GM23338 (cell line): ENCODE data around the gene MELK. TPM values are rescaled to one million over a fixed set of nuclear protein-coding genes. Genes with fewer than 3 reads are reported as not detected.

ENCODE experiments used
- ATAC-seq: fragments of 200-7000 bp; cut with Tn5 transposase; 3 replicates; pipeline ENCODE4 v1.9.1; 2020
- DNase-seq: peaks from one replicate; pipeline ENCODE4 v3.0.0-alpha.2; 2015; ENCODE audit warnings: low spot score
- H2AFZ ChIP-seq: fragments of 200-600 bp; sonication (generic); 2 replicates; pipeline ENCODE4 v1.8.0; 2016; ENCODE audit warnings: antibody characterized with exemption, mild to moderate bottlenecking, moderate library complexity
- H3F3A ChIP-seq: fragments of 200-600 bp; sonication (generic); replicated peaks from 2 replicates; pipeline ENCODE4 v1.8.0; 2017; ENCODE audit warnings: antibody characterized with exemption, mixed run types, low read depth
- H3K27ac ChIP-seq: fragments of 200-600 bp; sonication (generic); 2 replicates; pipeline ENCODE4 v1.6.1; 2016; ENCODE audit warnings: low read depth
- H3K27me3 ChIP-seq: fragments of 200-600 bp; sonication (generic); 2 replicates; pipeline ENCODE4 v1.8.0; 2016; ENCODE audit warnings: mild to moderate bottlenecking, mixed run types, moderate library complexity; ENCODE audit not compliant: insufficient read depth
- H3K36me3 ChIP-seq: fragments of 200-600 bp; sonication (generic); 2 replicates; pipeline ENCODE4 v1.8.0; 2016; ENCODE audit warnings: mild to moderate bottlenecking; ENCODE audit not compliant: insufficient read depth
- H3K4me1 ChIP-seq: fragments of 200-600 bp; sonication (generic); 2 replicates; pipeline ENCODE4 v1.8.0; 2016; ENCODE audit warnings: mild to moderate bottlenecking, moderate library complexity; ENCODE audit not compliant: insufficient read depth
- H3K4me2 ChIP-seq: fragments of 200-600 bp; sonication (generic); 2 replicates; pipeline ENCODE4 v1.7.1; 2017; ENCODE audit warnings: mixed run types
- H3K4me3 ChIP-seq: fragments of 200-600 bp; sonication (generic); 2 replicates; pipeline ENCODE4 v1.6.1; 2016; ENCODE audit warnings: mixed run types
- H3K79me2 ChIP-seq: fragments of 200-600 bp; sonication (generic); replicated peaks from 2 replicates; pipeline ENCODE4 v1.8.0; 2017; ENCODE audit warnings: mild to moderate bottlenecking; ENCODE audit not compliant: insufficient read depth
- H3K9me2 ChIP-seq: fragments of 200-600 bp; sonication (generic); 2 replicates; pipeline ENCODE4 v1.8.0; 2017; ENCODE audit not compliant: insufficient read depth
- H4K20me1 ChIP-seq: fragments of 200-600 bp; sonication (generic); replicated peaks from 2 replicates; pipeline ENCODE4 v1.8.0; 2017; ENCODE audit warnings: mild to moderate bottlenecking; ENCODE audit not compliant: insufficient read depth
- H3K27ac Mint-ChIP-seq: 2 replicates; pipeline ENCODE4 v1.8.0; 2020; ENCODE audit warnings: inconsistent platforms, mild to moderate bottlenecking, moderate library complexity, mixed read lengths
- H3K27me3 Mint-ChIP-seq: 3 replicates; pipeline ENCODE4 v1.8.0; 2022; ENCODE audit warnings: low read depth, mild to moderate bottlenecking, moderate library complexity, mixed read lengths, inconsistent platforms; ENCODE audit not compliant: insufficient read depth, poor library complexity
- H3K36me3 Mint-ChIP-seq: 3 replicates; pipeline ENCODE4 v1.8.0; 2021; ENCODE audit warnings: low read depth, mild to moderate bottlenecking, inconsistent platforms, moderate library complexity, mixed read lengths
- H3K4me1 Mint-ChIP-seq: 3 replicates; pipeline ENCODE4 v1.8.0; 2020; ENCODE audit warnings: mild to moderate bottlenecking, inconsistent platforms, mixed read lengths
- H3K4me3 Mint-ChIP-seq: 3 replicates; pipeline ENCODE4 v1.8.0; 2021; ENCODE audit warnings: moderate library complexity, mild to moderate bottlenecking, inconsistent platforms, mixed read lengths
- H3K9me3 Mint-ChIP-seq: 3 replicates; pipeline ENCODE4 v1.8.0; 2020; ENCODE audit warnings: moderate library complexity, mild to moderate bottlenecking, inconsistent platforms, mixed read lengths
- CREB1 ChIP-seq: fragments of 250-450 bp; sonication (Bioruptor Pico); IDR thresholded peaks from 2 replicates; pipeline ENCODE4 v1.5.0; 2020; ENCODE audit warnings: low read depth, mild to moderate bottlenecking, moderate library complexity
- ETS1 ChIP-seq: IDR thresholded peaks from 2 replicates; pipeline ENCODE4 v1.6.1; 2016; ENCODE audit warnings: antibody characterized with exemption
- EZH2 ChIP-seq: fragments of 200-600 bp; sonication (generic); IDR thresholded peaks from one replicate; pipeline ENCODE4 v1.8.0; 2017; ENCODE audit warnings: antibody characterized with exemption, mild to moderate bottlenecking, low read depth; ENCODE audit not compliant: unreplicated experiment
- EZH2phosphoT487 ChIP-seq: fragments of 200-600 bp; sonication (generic); IDR thresholded peaks from one replicate; pipeline ENCODE4 v1.8.1; 2018; ENCODE audit warnings: antibody characterized with exemption; ENCODE audit not compliant: unreplicated experiment
- JUNB ChIP-seq: IDR thresholded peaks from one replicate; pipeline ENCODE4 v1.6.1; 2016; ENCODE audit warnings: antibody characterized with exemption; ENCODE audit not compliant: unreplicated experiment
- STAT1 ChIP-seq: IDR thresholded peaks from one replicate; pipeline ENCODE4 v1.6.1; 2016; ENCODE audit warnings: antibody characterized with exemption; ENCODE audit not compliant: unreplicated experiment
- ZNF114 ChIP-seq: fragments of 250-450 bp; sonication (Bioruptor Pico); IDR thresholded peaks from 2 replicates; pipeline ENCODE4 v1.5.0; 2020; ENCODE audit warnings: mild to moderate bottlenecking, moderate library complexity
- ZNF331 ChIP-seq: fragments of 250-450 bp; sonication (Bioruptor Pico); IDR thresholded peaks from 2 replicates; pipeline ENCODE4 v1.5.0; 2020; ENCODE audit warnings: low read depth, mild to moderate bottlenecking, moderate library complexity
- ZNF462 ChIP-seq: fragments of 250-450 bp; sonication (Bioruptor Pico); IDR thresholded peaks from 2 replicates; pipeline ENCODE4 v1.5.0; 2020; ENCODE audit warnings: mild to moderate bottlenecking, moderate library complexity
- polyA plus RNA-seq: library from polyadenylated mRNA; unstranded; fragments of >200 nt; fragmentation: Nextera tagmentation; extraction: Ambion mirVana; gene quantifications from 2 replicates; pipeline ENCODE4 v1.2.1, GENCODE V29; 2016
- total RNA-seq: library from RNA; depleted of rRNA; stranded (reverse); fragments of >200 nt; shearing (Covaris generic); gene quantifications from 2 replicates; pipeline ENCODE4 v1.2.3, GENCODE V29; 2014

MELK gene
- total and polyA plus RNA-seq, 2 experiments from 2014 or later = 37.2 to 55.7 TPM

- H3K27me3 Mint-ChIP-seq = no peaks in the 10 kb centered on the region
- no peaks in the 10 kb centered on the region for H3K4me1 ChIP-seq
- no peaks in the 10 kb centered on the region for H3K79me2 ChIP-seq
- H3K27ac ChIP-seq = no peak overlapping the region
- no peaks in the 10 kb centered on the region for H3K9me2 ChIP-seq
- no peaks in the 10 kb centered on the region for H3K36me3 Mint-ChIP-seq
- H3K4me2 ChIP-seq = no peak overlapping the region
- no peak overlapping the region for H3K4me3 Mint-ChIP-seq
- H3K4me3 ChIP-seq = no peak overlapping the region
- TF ChIP-seq EZH2 = no peak
- no peak for TF ChIP-seq STAT1
- TF ChIP-seq ZNF114 = no peak
- no peak for TF ChIP-seq EZH2phosphoT487
- no peak for TF ChIP-seq CREB1 (CRISPR knock-in tag)
- no peak for TF ChIP-seq ETS1
- ATAC-seq (no peak), DNase-seq (no peak)
- no peak overlapping the region for H2AFZ ChIP-seq
- no peaks in the 10 kb centered on the region for H4K20me1 ChIP-seq
- H3K27ac Mint-ChIP-seq = no peak overlapping the region
- no peaks in the 10 kb centered on the region for H3K9me3 Mint-ChIP-seq
- H3K36me3 ChIP-seq = no peaks in the 10 kb centered on the region
- no peaks in the 10 kb centered on the region for H3F3A ChIP-seq
- no peaks in the 10 kb centered on the region for H3K27me3 ChIP-seq
- H3K4me1 Mint-ChIP-seq = no peaks in the 10 kb centered on the region
Observed at GRCh38 chr9:36716496-36716895, 143.8 kb downstream of the MELK start.

GRCh38 chr9:36717276-36717675, 144.6 kb downstream of the MELK start:
- no peaks in the 10 kb centered on the region for H3K27me3 ChIP-seq
- no peaks in the 10 kb centered on the region for H3F3A ChIP-seq
- TF ChIP-seq JUNB (no peak), CREB1 (CRISPR knock-in tag) (no peak), ZNF462 (CRISPR knock-in tag) (no peak), ZNF114 (no peak), ZNF331 (no peak)
- no peaks in the 10 kb centered on the region for H3K79me2 ChIP-seq
- Mint-ChIP-seq H3K4me3 (no peak overlapping the region), H3K4me1 (no peaks in the 10 kb centered on the region), H3K9me3 (no peaks in the 10 kb centered on the region), H3K27me3 (no peaks in the 10 kb centered on the region), H3K27ac (no peak overlapping the region), H3K36me3 (no peaks in the 10 kb centered on the region)
- ATAC-seq (no peak), DNase-seq (no peak)
- H3K4me1 ChIP-seq = no peaks in the 10 kb centered on the region
- no peaks in the 10 kb centered on the region for H3K36me3 ChIP-seq
- no peak overlapping the region for H3K27ac ChIP-seq
- H3K4me2 ChIP-seq = no peak overlapping the region
- no peak overlapping the region for H2AFZ ChIP-seq
- no peaks in the 10 kb centered on the region for H3K9me2 ChIP-seq
- no peak overlapping the region for H3K4me3 ChIP-seq
- H4K20me1 ChIP-seq = no peaks in the 10 kb centered on the region
